HL-60 (cell line): ENCODE data around the gene LHX1.

Experiments
- DNase-seq, 2 experiments: peaks; one replicate each; pipeline ENCODE4 v3.0.0-alpha.2; 2010 to 2020; ENCODE audit warnings: low read depth in 1 of 2, low spot score in 1 of 2
- H3K27ac ChIP-seq: fragments of 250-450 bp; sonication (Bioruptor Pico); replicated peaks from 2 replicates; pipeline ENCODE4 v1.5.1; 2020; ENCODE audit warnings: mild to moderate bottlenecking, moderate library complexity
- H3K27me3 ChIP-seq: fragments of 250-450 bp; sonication (Bioruptor Pico); 2 replicates; pipeline ENCODE4 v1.5.1; 2021; ENCODE audit warnings: mild to moderate bottlenecking, moderate library complexity; ENCODE audit not compliant: insufficient read depth, poor library complexity, severe bottlenecking
- H3K4me3 ChIP-seq: replicated peaks from 2 replicates; pipeline ENCODE4 v1.5.1; 2011; ENCODE audit warnings: mild to moderate bottlenecking, control low read depth, low read length; ENCODE audit not compliant: insufficient read depth
- CTCF ChIP-seq: IDR thresholded peaks from one replicate; pipeline ENCODE4 v1.5.1; 2011; ENCODE audit warnings: low read length, control low read depth, inconsistent platforms; ENCODE audit not compliant: insufficient read depth
- GABPA ChIP-seq: IDR thresholded peaks from 2 replicates; pipeline ENCODE4 v1.6.1; 2012; ENCODE audit warnings: low read depth
- POLR2AphosphoS5 ChIP-seq: IDR thresholded peaks from 2 replicates; pipeline ENCODE4 v1.6.1; 2012; ENCODE audit warnings: low read depth
- REST ChIP-seq: IDR thresholded peaks from 2 replicates; pipeline ENCODE4 v1.6.1; 2012; ENCODE audit warnings: low read depth; ENCODE audit not compliant: insufficient replicate concordance
- SPI1 ChIP-seq: IDR thresholded peaks from 2 replicates; pipeline ENCODE4 v1.6.1; 2012; ENCODE audit warnings: low read depth, mild to moderate bottlenecking, borderline replicate concordance

The LHX1 gene

GRCh38 chr17:36930583-36930900, 6.7 kb upstream of the LHX1 start:
- TF ChIP-seq CTCF (no peak), REST (no peak), POLR2AphosphoS5 (no peak), GABPA (no peak), SPI1 (no peak)
- no peak for DNase-seq
- no peak overlapping the region for H3K27ac ChIP-seq
- H3K4me3 ChIP-seq: no peak overlapping the region
- H3K27me3 ChIP-seq: peaks cover 65% of the 10 kb centered on the region

- Histone ChIP-seq H3K4me3 (no peak overlapping the region), H3K27me3 (peaks cover 72% of the 10 kb centered on the region), H3K27ac (no peak overlapping the region)
- TF ChIP-seq SPI1 (no peak), REST (no peak), GABPA (no peak), POLR2AphosphoS5 (no peak), CTCF (no peak)
- DNase-seq: no peak
Observed at GRCh38 chr17:36931096-36931696, 6.1 kb upstream of the LHX1 start.

GRCh38 chr17:36931697-36932382, 5.4 kb upstream of the LHX1 start:
- no peak for DNase-seq
- Histone ChIP-seq H3K4me3 (no peak overlapping the region), H3K27me3 (peaks cover 75% of the 10 kb centered on the region), H3K27ac (no peak overlapping the region)
- TF ChIP-seq GABPA: no peak
- TF ChIP-seq SPI1: no peak
- TF ChIP-seq POLR2AphosphoS5: no peak
- no peak for TF ChIP-seq CTCF
- TF ChIP-seq REST: no peak
